GM23248 (cell line): Measurements from ENCODE around the gene PINLYP. TPM values are rescaled to one million over a fixed set of nuclear protein-coding genes. Genes with fewer than 3 reads are reported as not detected.

Experiments used
- DNase-seq: peaks from one replicate; pipeline ENCODE4 v3.0.0-alpha.2; 2015
- H2AFZ ChIP-seq: fragments of 200-600 bp; sonication (generic); 2 replicates; pipeline ENCODE4 v1.6.1; 2016; ENCODE audit warnings: antibody characterized with exemption
- H3F3A ChIP-seq: fragments of 200-600 bp; sonication (generic); 2 replicates; pipeline ENCODE4 v1.6.1; 2016; ENCODE audit warnings: mild to moderate bottlenecking, antibody characterized with exemption, mixed run types; ENCODE audit not compliant: insufficient read depth
- H3K27ac ChIP-seq: fragments of 200-600 bp; sonication (generic); 2 replicates; pipeline ENCODE4 v1.5.1; 2016; ENCODE audit warnings: mild to moderate bottlenecking
- H3K27me3 ChIP-seq: fragments of 200-600 bp; sonication (generic); replicated peaks from 2 replicates; pipeline ENCODE4 v1.6.1; 2016; ENCODE audit warnings: mild to moderate bottlenecking; ENCODE audit not compliant: insufficient read depth
- H3K36me3 ChIP-seq: fragments of 200-600 bp; sonication (generic); 2 replicates; pipeline ENCODE4 v1.6.1; 2016; ENCODE audit warnings: low read depth, mild to moderate bottlenecking
- H3K4me1 ChIP-seq: fragments of 200-600 bp; sonication (generic); 2 replicates; pipeline ENCODE4 v1.6.1; 2016; ENCODE audit warnings: mild to moderate bottlenecking; ENCODE audit not compliant: insufficient read depth
- H3K4me2 ChIP-seq: fragments of 200-600 bp; sonication (generic); one replicate; pipeline ENCODE4 v1.6.1; 2016; ENCODE audit warnings: mild to moderate bottlenecking; ENCODE audit not compliant: unreplicated experiment
- H3K4me3 ChIP-seq: fragments of 200-600 bp; sonication (generic); 2 replicates; pipeline ENCODE4 v1.5.1; 2016; ENCODE audit warnings: mild to moderate bottlenecking
- H3K79me2 ChIP-seq: fragments of 200-600 bp; sonication (generic); 2 replicates; pipeline ENCODE4 v1.6.1; 2016; ENCODE audit warnings: mild to moderate bottlenecking; ENCODE audit not compliant: insufficient read depth
- H3K9ac ChIP-seq: fragments of 200-600 bp; sonication (generic); 2 replicates; pipeline ENCODE4 v1.6.1; 2016; ENCODE audit warnings: mild to moderate bottlenecking
- H3K9me2 ChIP-seq: fragments of 200-600 bp; sonication (generic); 2 replicates; pipeline ENCODE4 v1.6.1; 2016; ENCODE audit warnings: mixed run types, mild to moderate bottlenecking, moderate library complexity; ENCODE audit not compliant: insufficient read depth
- H3K9me3 ChIP-seq: fragments of 200-600 bp; sonication (generic); one replicate; pipeline ENCODE4 v1.6.1; 2017; ENCODE audit warnings: low read depth
- H4K20me1 ChIP-seq: fragments of 200-600 bp; sonication (generic); 2 replicates; pipeline ENCODE4 v1.6.0; 2016; ENCODE audit not compliant: insufficient read depth
- EZH2 ChIP-seq: fragments of 200-600 bp; sonication (generic); IDR thresholded peaks from 2 replicates; pipeline ENCODE4 v1.6.1; 2018; ENCODE audit warnings: antibody characterized with exemption, mild to moderate bottlenecking; ENCODE audit not compliant: insufficient read depth, poor library complexity, severe bottlenecking
- EZH2phosphoT487 ChIP-seq: fragments of 200-600 bp; sonication (generic); IDR thresholded peaks from 2 replicates; pipeline ENCODE4 v1.6.1; 2018; ENCODE audit warnings: antibody characterized with exemption, moderate library complexity, mild to moderate bottlenecking, low read depth; ENCODE audit not compliant: insufficient read depth
- WGBS, 2 experiments: methylation state at CpG; one replicate each; pipeline ENCODE4 v1.1.6; 2015 to 2017; ENCODE audit warnings: low lambda C conversion rate in 2 of 2, low coverage in 1 of 2; ENCODE audit errors: missing lambda C conversion rate in 2 of 2; 5-methylcytosine and 5-hydroxymethylcytosine counted together
- in situ Hi-C: fragments of 300-500 bp; cut with MboI; formaldehyde crosslinking; loops from 2 replicates; pipeline ENCODE4 v1.15.0; 2020
- polyA plus RNA-seq: library from polyadenylated mRNA; unstranded; fragments of >200 nt; fragmentation: Nextera tagmentation; extraction: Ambion mirVana; gene quantifications from 2 replicates; pipeline ENCODE4 v1.2.1, GENCODE V29; 2016
- total RNA-seq: library from RNA; depleted of rRNA; stranded (reverse); fragments of >200 nt; shearing (Covaris generic); gene quantifications from 2 replicates; pipeline ENCODE4 v1.2.3, GENCODE V29; 2014

Gene PINLYP
- total and polyA plus RNA-seq, 2 experiments from 2014 or later: 1.8 to 2.5 TPM

GRCh38 chr19:43595999-43596841 is 20.6 kb downstream of the PINLYP start, which contains the start of the genes IRGQ and ZNF576:
Gene IRGQ (minus strand): TSS chr19:43596134. CDS start chr19:43595338, 796 bp downstream.
Gene ZNF576 (plus strand): TSS chr19:43596595. CDS start chr19:43597109, 514 bp downstream.
- Histone ChIP-seq H2AFZ (peak within 1 kb of the TSS; percentile 87), H3K79me2 (peaks cover 75% of the 10 kb centered on the region), H3K4me1 (peaks cover 22% of the 10 kb centered on the region), H3K9ac (peak within 1 kb of the TSS; percentile 97), H3K4me2 (peak within 1 kb of the TSS; percentile 91), H3K9me2 (no peaks in the 10 kb centered on the region), H4K20me1 (no peaks in the 10 kb centered on the region), H3K9me3 (no peaks in the 10 kb centered on the region), H3K27ac (peak within 1 kb of the TSS; percentile 98), H3K36me3 (peaks cover 4% of the 10 kb centered on the region; the same call in 1 of the 2 replicates), H3K27me3 (no peaks in the 10 kb centered on the region), H3F3A (peaks cover 4% of the 10 kb centered on the region; the same call in 1 of the 2 replicates), H3K4me3 (peak within 1 kb of the TSS; percentile 96)
- 0 to 1% methylated on average over 57 to 59 of the region's 60 CpGs for WGBS, 2 experiments
- peak; percentile 100 for DNase-seq
- in situ Hi-C loops: no loop called here
- TF ChIP-seq EZH2phosphoT487 (no peak), EZH2 (no peak)

- peak overlapping the region; percentile 87 for H2AFZ ChIP-seq
- H3K27me3 ChIP-seq: no peaks in the 10 kb centered on the region
- peak overlapping the region; percentile 96 for H3K4me3 ChIP-seq
- H3F3A ChIP-seq: peaks cover 4% of the 10 kb centered on the region; the same call in 1 of the 2 replicates
- H3K4me2 ChIP-seq: peak overlapping the region; percentile 91
- in situ Hi-C loops: no loop called here
- H4K20me1 ChIP-seq: no peaks in the 10 kb centered on the region
- DNase-seq: peak; percentile 51
- H3K79me2 ChIP-seq: peaks cover 71% of the 10 kb centered on the region
- WGBS, 2 experiments: 20 to 25% methylated on average over 7 of the region's 7 CpGs
- TF ChIP-seq EZH2: no peak
- no peak for TF ChIP-seq EZH2phosphoT487
- H3K36me3 ChIP-seq: peaks cover 4% of the 10 kb centered on the region; the same call in 1 of the 2 replicates
- H3K9me3 ChIP-seq: no peaks in the 10 kb centered on the region
- peak overlapping the region; percentile 98 for H3K27ac ChIP-seq
- peak overlapping the region; percentile 97 for H3K9ac ChIP-seq
- no peaks in the 10 kb centered on the region for H3K9me2 ChIP-seq
- H3K4me1 ChIP-seq: peaks cover 22% of the 10 kb centered on the region
Measured at GRCh38 chr19:43596842-43597461, 21.4 kb downstream of the PINLYP start.

- Histone ChIP-seq H3K27ac (peak overlapping the region; percentile 98; the same call in 1 of the 2 replicates), H3K4me1 (peaks cover 22% of the 10 kb centered on the region), H3K4me2 (peak overlapping the region; percentile 91), H3K9ac (peak overlapping the region; percentile 97), H3K79me2 (peaks cover 65% of the 10 kb centered on the region), H3F3A (peaks cover 4% of the 10 kb centered on the region; the same call in 1 of the 2 replicates), H3K4me3 (peak overlapping the region; percentile 96), H3K9me3 (no peaks in the 10 kb centered on the region), H2AFZ (no peak overlapping the region), H4K20me1 (no peaks in the 10 kb centered on the region), H3K9me2 (no peaks in the 10 kb centered on the region), H3K36me3 (peaks cover 4% of the 10 kb centered on the region; the same call in 1 of the 2 replicates), H3K27me3 (no peaks in the 10 kb centered on the region)
- 56% methylated on average over 5 of the region's 5 CpGs for WGBS, 2 experiments
- in situ Hi-C loops: no loop called here
- TF ChIP-seq EZH2: no peak
- TF ChIP-seq EZH2phosphoT487: no peak
- peak; percentile 22 for DNase-seq
Measured at GRCh38 chr19:43597876-43598275, 22.3 kb downstream of the PINLYP start.
